ENCODE measurements around the gene SPATA6L.

- TF ChIP-seq CTCF (IDR thresholded peaks at IDR 0.05) (no peak), POLR2A (IDR thresholded peaks at IDR 0.05) (no peak)
These were observed 44.3 kb downstream of the SPATA6L start for GRCh38 chr9:4622016-4622415.
